K562 (cell line): ENCODE measurements around the gene UBE2QL1. TPM values are rescaled to one million over a fixed set of nuclear protein-coding genes. Genes with fewer than 3 reads are reported as not detected.

Experiments
- BRF2 ChIP-seq: IDR thresholded peaks from 3 replicates; pipeline ENCODE4 v1.6.1; 2011; ENCODE audit warnings: borderline replicate concordance, mild to moderate bottlenecking; ENCODE audit not compliant: insufficient read length, insufficient read depth
- GATAD2A ChIP-seq: fragments of 450-650 bp; IDR thresholded peaks from 2 replicates; pipeline ENCODE4 v1.6.1; 2017
- HEY1 ChIP-seq: fragments of 250-450 bp; sonication (Bioruptor Pico); IDR thresholded peaks from 2 replicates; pipeline ENCODE4 v1.5.0; 2020; ENCODE audit warnings: mild to moderate bottlenecking, moderate library complexity, borderline replicate concordance
- HLTF ChIP-seq: fragments of 450-650 bp; IDR thresholded peaks from 2 replicates; pipeline ENCODE4 v1.6.1; 2016
- MBD1 ChIP-seq: fragments of 250-450 bp; sonication (Bioruptor Pico); IDR thresholded peaks from 2 replicates; pipeline ENCODE4 v1.8.0; 2022; ENCODE audit warnings: inconsistent platforms
- MECOM ChIP-seq: fragments of 250-450 bp; sonication (Bioruptor Pico); IDR thresholded peaks from 2 replicates; pipeline ENCODE4 v1.8.0; 2022; ENCODE audit warnings: inconsistent platforms
- XRCC5 ChIP-seq: fragments of 200-400 bp; formaldehyde crosslinking; IDR thresholded peaks from 2 replicates; pipeline ENCODE4 v1.6.1; 2017; ENCODE audit warnings: low read depth, mild to moderate bottlenecking, low read length
- ZBTB12 ChIP-seq: fragments of 250-450 bp; sonication (Bioruptor Pico); IDR thresholded peaks from 2 replicates; pipeline ENCODE4 v1.4.0; 2020
- ZBTB17 ChIP-seq: fragments of 450-650 bp; formaldehyde crosslinking; IDR thresholded peaks from 2 replicates; pipeline ENCODE4 v1.4.0; 2020; ENCODE audit warnings: mild to moderate bottlenecking
- ZNF23 ChIP-seq: fragments of 250-450 bp; sonication (Bioruptor Pico); IDR thresholded peaks from 2 replicates; pipeline ENCODE4 v1.4.0; 2020; ENCODE audit warnings: mild to moderate bottlenecking
- ZNF507 ChIP-seq: conservative IDR thresholded peaks from 2 replicates; pipeline ENCODE4 v1.6.1; 2017; ENCODE audit warnings: missing genetic modification characterization, missing compliant biosample characterization
- polyA plus RNA-seq, 8 experiments: library from polyadenylated mRNA; depleted of rRNA in 4 of 8; stranded (reverse) in 5 of 8; unstranded in 3 of 8; fragments of >200 nt; fragmentation: Nextera tagmentation in 2 of 8; fragmentation: Illumina TruSeq in 1 of 8; extraction: Ambion mirVana in 2 of 8; extraction: Trizol in 1 of 8; gene quantifications; 2 replicates each; pipeline versions ENCODE4 v1.2.1 to v1.2.3, GENCODE V29; 2011 to 2014; ENCODE audit warnings: inconsistent platforms in 1 of 8, missing spikeins in 1 of 8
- total RNA-seq, 7 experiments: library from RNA; depleted of rRNA in 6 of 7; stranded (reverse); fragments of >200 nt in 6 of 7; fragmentation: Illumina TruSeq in 2 of 7; extraction: Trizol in 2 of 7; gene quantifications; 2 replicates each; pipeline versions ENCODE4 v1.2.1 to v1.2.3, GENCODE V29; 2011 to 2021; ENCODE audit warnings: low replicate concordance in 1 of 7

The UBE2QL1 gene
- total and polyA plus RNA-seq, 9 of the 15 experiments (the other 6 are each of a cell fraction or from before 2014, with no cell fraction given), result not detected

- TF ChIP-seq MBD1 (CRISPR knock-in tag), result no peak
- TF ChIP-seq HLTF, result no peak
- no peak for TF ChIP-seq ZBTB12 (CRISPR knock-in tag)
- TF ChIP-seq ZNF23 (CRISPR knock-in tag), result no peak
- TF ChIP-seq ZNF507 (tag), result no peak
- no peak for TF ChIP-seq XRCC5
- no peak for TF ChIP-seq BRF2
- no peak for TF ChIP-seq MECOM (CRISPR knock-in tag)
- TF ChIP-seq GATAD2A, result no peak
- no peak for TF ChIP-seq HEY1 (CRISPR knock-in tag)
- TF ChIP-seq ZBTB17 (CRISPR knock-in tag), result no peak
- TF ChIP-seq, all 486 proteins: peak for 0
Measured at GRCh38 chr5:6487081-6487480, 38.4 kb downstream of the UBE2QL1 start (continued).
